ENCODE data around the gene TIRAP. TPM values are rescaled to one million over a fixed set of nuclear protein-coding genes. Genes with fewer than 3 reads are reported as not detected.

Gene TIRAP
- total RNA-seq, 1 donor from 2014 or later: 6.0 TPM

DNA sequence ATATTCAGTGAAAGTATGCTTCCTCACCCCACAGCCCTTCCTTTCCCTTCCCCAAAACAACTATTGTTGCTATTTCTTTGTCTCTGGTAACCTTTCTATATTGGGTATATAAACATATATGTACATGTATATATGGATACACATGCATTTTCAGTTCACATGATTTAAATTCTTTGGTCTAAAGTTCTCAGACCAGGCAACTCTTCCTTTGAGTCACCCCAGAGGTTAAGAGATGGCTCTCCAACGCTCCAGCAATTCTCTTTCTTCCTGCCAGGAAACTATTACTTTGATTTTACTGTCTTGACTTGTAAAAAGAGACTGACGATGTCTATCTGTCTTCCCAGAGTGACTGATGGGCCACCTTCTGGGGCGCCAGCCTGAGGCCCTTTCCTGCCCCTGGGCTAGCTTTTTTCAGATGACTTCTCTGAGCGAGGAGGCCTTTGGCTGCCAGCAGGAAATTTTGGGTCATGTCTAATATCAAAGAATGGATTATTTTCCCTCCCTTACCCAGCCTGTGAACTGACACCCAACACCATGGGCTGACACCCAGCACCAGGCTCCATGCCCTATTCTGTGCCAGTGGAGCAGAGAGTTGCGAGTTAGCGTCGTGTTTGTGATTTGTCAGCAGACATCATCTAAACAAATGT, 58.2 kb downstream of the TIRAP start:
- Histone ChIP-seq H3K9me3 (replicated peaks) (no peaks in the 10 kb centered on the region), H3K27me3 (ENCODE audit: low read depth) (no peaks in the 10 kb centered on the region), H3K27ac (replicated peaks) (peak overlapping the region; percentile 76), H3K4me1 (peaks cover 74% of the 10 kb centered on the region), H3K36me3 (peaks cover 39% of the 10 kb centered on the region), H3K4me3 (no peak overlapping the region)
- TF ChIP-seq, protein P1, sequence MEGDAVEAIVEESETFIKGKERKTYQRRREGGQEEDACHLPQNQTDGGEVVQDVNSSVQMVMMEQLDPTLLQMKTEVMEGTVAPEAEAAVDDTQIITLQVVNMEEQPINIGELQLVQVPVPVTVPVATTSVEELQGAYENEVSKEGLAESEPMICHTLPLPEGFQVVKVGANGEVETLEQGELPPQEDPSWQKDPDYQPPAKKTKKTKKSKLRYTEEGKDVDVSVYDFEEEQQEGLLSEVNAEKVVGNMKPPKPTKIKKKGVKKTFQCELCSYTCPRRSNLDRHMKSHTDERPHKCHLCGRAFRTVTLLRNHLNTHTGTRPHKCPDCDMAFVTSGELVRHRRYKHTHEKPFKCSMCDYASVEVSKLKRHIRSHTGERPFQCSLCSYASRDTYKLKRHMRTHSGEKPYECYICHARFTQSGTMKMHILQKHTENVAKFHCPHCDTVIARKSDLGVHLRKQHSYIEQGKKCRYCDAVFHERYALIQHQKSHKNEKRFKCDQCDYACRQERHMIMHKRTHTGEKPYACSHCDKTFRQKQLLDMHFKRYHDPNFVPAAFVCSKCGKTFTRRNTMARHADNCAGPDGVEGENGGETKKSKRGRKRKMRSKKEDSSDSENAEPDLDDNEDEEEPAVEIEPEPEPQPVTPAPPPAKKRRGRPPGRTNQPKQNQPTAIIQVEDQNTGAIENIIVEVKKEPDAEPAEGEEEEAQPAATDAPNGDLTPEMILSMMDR (IDR thresholded peaks at IDR 0.05; ENCODE audit: borderline replicate concordance): no peak
- intact Hi-C loops (cut with micrococcal nuclease): no loop called here
- no peak for DNase-seq

DNA sequence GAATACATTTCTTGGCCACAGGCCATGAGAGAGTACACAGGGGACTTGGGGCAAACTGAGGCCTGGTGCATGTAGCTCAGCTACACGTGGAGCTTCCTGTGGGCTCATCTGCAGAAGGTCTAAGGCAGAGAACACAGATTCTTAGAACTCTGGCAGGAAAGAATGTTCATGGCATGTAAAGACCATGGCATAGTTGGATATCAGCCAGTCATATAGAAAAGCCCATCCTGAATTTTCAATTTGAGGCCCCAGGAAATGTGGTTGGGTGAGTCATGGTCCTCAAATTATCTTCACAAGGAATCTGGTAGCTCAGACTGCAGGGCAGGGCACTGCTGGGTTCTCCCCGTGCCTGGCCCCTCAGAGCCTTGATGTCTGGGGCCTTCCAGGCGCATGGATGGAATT, 58.9 kb downstream of the TIRAP start:
- no peak for DNase-seq
- TF ChIP-seq, protein P1 (IDR thresholded peaks at IDR 0.05; ENCODE audit: borderline replicate concordance): no peak
- no peaks in the 10 kb centered on the region for H3K9me3 ChIP-seq (replicated peaks)
- no peaks in the 10 kb centered on the region for H3K27me3 ChIP-seq (ENCODE audit: low read depth)
- peaks cover 74% of the 10 kb centered on the region for H3K4me1 ChIP-seq
- H3K4me3 ChIP-seq: no peak overlapping the region
- peaks cover 39% of the 10 kb centered on the region for H3K36me3 ChIP-seq
- intact Hi-C loops (cut with micrococcal nuclease): no loop called here
- no peak overlapping the region for H3K27ac ChIP-seq (replicated peaks)

DNA sequence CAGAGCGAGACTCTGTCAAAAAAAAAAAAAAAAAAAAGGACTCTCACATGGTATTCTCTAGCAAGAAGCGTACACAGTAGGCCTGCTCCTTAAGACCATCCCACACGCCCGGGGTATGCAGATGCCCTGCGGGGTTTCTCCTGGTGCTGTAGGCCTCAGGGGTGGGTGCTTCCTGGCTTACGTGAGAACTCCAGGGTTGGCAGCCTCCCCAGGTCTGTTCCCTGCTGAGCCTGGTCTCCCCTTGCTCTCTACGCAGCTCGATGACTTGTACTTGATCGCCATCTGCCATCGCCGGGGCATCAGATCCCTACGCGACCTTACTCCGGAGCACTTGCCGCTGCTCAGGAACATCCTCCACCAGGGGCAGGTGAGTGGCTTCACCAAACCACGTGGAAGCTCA, 60.2 kb downstream of the TIRAP start:
- no peak overlapping the region for H3K4me3 ChIP-seq
- peaks cover 39% of the 10 kb centered on the region for H3K36me3 ChIP-seq
- DNase-seq: no peak
- no peak overlapping the region for H3K27ac ChIP-seq (replicated peaks)
- intact Hi-C loops (cut with micrococcal nuclease): no loop called here
- no peaks in the 10 kb centered on the region for H3K9me3 ChIP-seq (replicated peaks)
- TF ChIP-seq, protein P1 (IDR thresholded peaks at IDR 0.05; ENCODE audit: borderline replicate concordance): no peak
- peaks cover 74% of the 10 kb centered on the region for H3K4me1 ChIP-seq
- H3K27me3 ChIP-seq (ENCODE audit: low read depth): no peaks in the 10 kb centered on the region

Other genes with a start within 250 kb of the TIRAP start
- 9.9 TPM for gene CDON, start 220.2 kb upstream of the TIRAP start, total RNA-seq
- 37.6 TPM for gene RPUSD4, start 71.4 kb upstream of the TIRAP start, total RNA-seq
- 26.7 TPM for gene FAM118B, start 71.3 kb upstream of the TIRAP start, total RNA-seq
- 64.2 TPM for gene SRPRA, start 14.2 kb upstream of the TIRAP start, total RNA-seq
- 27.7 TPM for gene FOXRED1, start 13.9 kb upstream of the TIRAP start, total RNA-seq
- 12.1 TPM for gene DCPS, start 21.0 kb downstream of the TIRAP start, total RNA-seq
- gene ST3GAL4, start 72.6 kb downstream of the TIRAP start, total RNA-seq: 61.7 TPM

Data from left ventricle myocardium inferior (tissue), 1 donor.